CD4-positive, CD25-positive, alpha-beta regulatory T cell (primary cell): ENCODE data around the gene APBB2. TPM values are rescaled to one million over a fixed set of nuclear protein-coding genes. Genes with fewer than 3 reads are reported as not detected.

ENCODE experiments used
- ATAC-seq, 2 donors: fragments of 150-1000 bp; cut with Tn5 transposase; one replicate each; pipeline ENCODE4 v1.10.0; 2021; ENCODE audit warnings: low read depth in 2 of 2, moderate number of reproducible peaks in 2 of 2, moderate library complexity in 1 of 2
- DNase-seq, 3 donors: peaks; one replicate each; pipeline versions ENCODE4 v3.0.0 to v3.0.0-alpha.2; 2012 to 2022; ENCODE audit warnings: mixed read lengths in 1 of 3
- H3K27ac ChIP-seq: one replicate; pipeline ENCODE4 v1.7.0; 2013; ENCODE audit warnings: mild to moderate bottlenecking, low read length; ENCODE audit not compliant: insufficient read depth, poor library complexity, severe bottlenecking
- H3K27me3 ChIP-seq: one replicate; pipeline ENCODE4 v1.7.0; 2013; ENCODE audit warnings: low read length; ENCODE audit not compliant: control insufficient read depth, insufficient read depth
- H3K36me3 ChIP-seq: one replicate; pipeline ENCODE4 v1.7.0; 2013; ENCODE audit warnings: mild to moderate bottlenecking, low read length, moderate library complexity; ENCODE audit not compliant: control insufficient read depth, insufficient read depth
- H3K4me1 ChIP-seq: 2 replicates; pipeline ENCODE4 v1.7.0; 2013; ENCODE audit warnings: mild to moderate bottlenecking, low read length; ENCODE audit not compliant: insufficient read depth, control insufficient read depth, poor library complexity, severe bottlenecking
- H3K4me3 ChIP-seq: one replicate; pipeline ENCODE4 v1.7.0; 2013; ENCODE audit warnings: low read depth, mild to moderate bottlenecking, low read length, moderate library complexity
- H3K9me3 ChIP-seq, 2 experiments: 1 replicate in 1 of 2; 2 replicates in 1 of 2; pipeline ENCODE4 v1.7.0; 2013; ENCODE audit warnings: low read length in 2 of 2, mild to moderate bottlenecking in 1 of 2, moderate library complexity in 1 of 2; ENCODE audit not compliant: control insufficient read depth in 2 of 2
- H3K27ac Mint-ChIP-seq, 3 donors: one replicate each; pipeline ENCODE4 v1.8.0; 2020 to 2022; ENCODE audit warnings: mild to moderate bottlenecking in 3 of 3, mixed read lengths in 3 of 3, moderate library complexity in 2 of 3
- H3K27me3 Mint-ChIP-seq: one replicate; pipeline ENCODE4 v1.8.0; 2022; ENCODE audit warnings: mild to moderate bottlenecking, mixed read lengths
- H3K36me3 Mint-ChIP-seq: one replicate; pipeline ENCODE4 v1.8.0; 2020; ENCODE audit warnings: mixed read lengths
- H3K4me1 Mint-ChIP-seq, 4 donors: one replicate each; pipeline ENCODE4 v1.8.0; 2020 to 2022; ENCODE audit warnings: mixed read lengths in 4 of 4, mild to moderate bottlenecking in 1 of 4
- H3K4me3 Mint-ChIP-seq, 4 donors: one replicate each; pipeline ENCODE4 v1.8.0; 2020 to 2022; ENCODE audit warnings: mild to moderate bottlenecking in 4 of 4, mixed read lengths in 4 of 4, moderate library complexity in 3 of 4
- H3K9me3 Mint-ChIP-seq, 7 donors: one replicate each; pipeline ENCODE4 v1.8.0; 2020 to 2022; ENCODE audit warnings: mixed read lengths in 7 of 7, mild to moderate bottlenecking in 3 of 7, moderate library complexity in 2 of 7
- polyA plus RNA-seq, 4 donors: library from polyadenylated mRNA; unstranded; fragments of 300-500 nt; fragmentation: Illumina TruSeq; gene quantifications; one replicate each; pipeline ENCODE4 v1.2.3, GENCODE V29; 2021
- total RNA-seq: library from RNA; stranded (reverse); gene quantifications from one replicate; pipeline ENCODE4 v1.2.3, GENCODE V29; 2022

APBB2 gene
- total and polyA plus RNA-seq, 5 donors from 2014 or later, result not detected

DNA sequence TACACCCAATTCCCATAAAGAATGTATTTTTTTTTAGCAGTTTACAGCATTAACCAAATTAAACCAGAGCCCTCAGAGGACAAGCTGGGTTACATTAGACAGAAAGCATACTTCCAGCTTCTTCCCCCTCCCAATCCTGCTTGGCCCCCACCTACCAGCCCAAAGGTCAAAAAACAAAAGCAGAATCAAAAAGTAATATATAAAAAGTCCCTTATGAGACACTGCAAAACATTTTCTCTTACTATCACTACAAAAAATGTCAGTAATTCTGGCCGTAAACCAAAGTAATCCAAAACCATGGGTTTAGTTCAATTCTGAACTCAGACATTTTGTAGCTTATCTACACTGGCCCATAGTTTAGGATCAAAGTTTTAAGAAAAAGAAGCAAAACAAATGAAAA, 38.0 kb downstream of the APBB2 start:
- no peaks in the 10 kb centered on the region for H3K4me1 Mint-ChIP-seq
- Histone ChIP-seq H3K27ac (no peak overlapping the region), H3K27me3 (peaks cover 3% of the 10 kb centered on the region), H3K36me3 (no peaks in the 10 kb centered on the region), H3K4me3 (no peak overlapping the region), H3K4me1 (no peaks in the 10 kb centered on the region), H3K9me3 (no peaks in the 10 kb centered on the region)
- no peaks in the 10 kb centered on the region for H3K36me3 Mint-ChIP-seq
- H3K4me3 Mint-ChIP-seq, result no peak overlapping the region
- peaks cover 0 to 7% (median 0%) of the 10 kb centered on the region in 7 donors for H3K9me3 Mint-ChIP-seq
- DNase-seq, result no peak
- ATAC-seq, result no peak
- H3K27ac Mint-ChIP-seq, result no peak overlapping the region
- no peaks in the 10 kb centered on the region for H3K27me3 Mint-ChIP-seq

DNA sequence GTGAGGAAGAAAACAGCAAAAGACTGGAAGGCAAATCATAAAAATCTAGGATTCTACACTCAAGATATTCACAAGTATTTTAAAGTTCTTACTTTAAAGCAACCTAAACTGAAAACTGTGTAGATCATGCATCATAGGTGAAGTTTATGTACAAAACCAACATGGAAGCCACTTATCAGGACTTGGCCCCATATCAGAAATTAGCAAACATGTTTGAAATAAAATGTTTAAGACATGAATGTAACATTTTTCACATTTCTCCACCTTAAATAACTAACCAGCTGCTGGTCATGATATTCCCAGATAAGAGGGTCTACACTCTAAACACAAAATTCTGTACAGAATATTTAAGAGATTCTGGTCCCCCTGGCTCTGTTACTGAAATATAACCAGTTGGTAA, 38.5 kb downstream of the APBB2 start:
- no peaks in the 10 kb centered on the region for H3K36me3 ChIP-seq
- H3K4me1 ChIP-seq, result no peaks in the 10 kb centered on the region
- no peak overlapping the region for H3K4me3 ChIP-seq
- no peaks in the 10 kb centered on the region for H3K27me3 Mint-ChIP-seq
- H3K27ac Mint-ChIP-seq, result no peak overlapping the region
- peaks cover 3% of the 10 kb centered on the region for H3K27me3 ChIP-seq
- H3K4me1 Mint-ChIP-seq, result no peaks in the 10 kb centered on the region
- no peak for ATAC-seq
- H3K36me3 Mint-ChIP-seq, result no peaks in the 10 kb centered on the region
- no peak for DNase-seq
- no peak overlapping the region for H3K4me3 Mint-ChIP-seq
- H3K9me3 ChIP-seq, result no peaks in the 10 kb centered on the region
- no peak overlapping the region for H3K27ac ChIP-seq
- peaks cover 0 to 7% (median 0%) of the 10 kb centered on the region in 7 donors for H3K9me3 Mint-ChIP-seq

DNA sequence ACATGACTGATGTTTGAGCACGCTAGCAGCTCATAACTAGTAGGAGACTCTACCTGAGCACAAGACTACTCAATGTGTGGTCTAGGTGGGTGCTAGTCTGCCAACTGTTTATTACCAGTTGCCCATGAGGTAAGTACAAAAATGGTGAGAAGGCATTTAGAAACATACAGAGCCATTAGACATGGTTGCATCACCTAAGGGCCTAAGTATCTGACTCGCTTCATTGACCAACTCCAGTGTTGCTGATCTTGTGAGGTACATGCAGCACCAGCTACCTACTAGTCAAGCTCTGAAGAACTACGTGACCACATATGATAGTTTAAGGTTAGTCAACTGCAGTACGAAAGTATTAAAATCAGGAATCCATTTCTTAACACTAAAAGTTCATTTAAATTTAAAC, 39.9 kb downstream of the APBB2 start:
- Mint-ChIP-seq H3K27ac (no peak overlapping the region), H3K4me1 (no peaks in the 10 kb centered on the region), H3K4me3 (no peak overlapping the region), H3K9me3 (peaks cover 0 to 4% (median 0%) of the 10 kb centered on the region in 7 donors), H3K27me3 (no peaks in the 10 kb centered on the region), H3K36me3 (no peaks in the 10 kb centered on the region)
- Histone ChIP-seq H3K27ac (no peak overlapping the region), H3K9me3 (no peaks in the 10 kb centered on the region), H3K4me3 (no peak overlapping the region), H3K4me1 (no peaks in the 10 kb centered on the region), H3K36me3 (no peaks in the 10 kb centered on the region), H3K27me3 (peaks cover 3% of the 10 kb centered on the region)
- ATAC-seq (no peak), DNase-seq (no peak)

DNA sequence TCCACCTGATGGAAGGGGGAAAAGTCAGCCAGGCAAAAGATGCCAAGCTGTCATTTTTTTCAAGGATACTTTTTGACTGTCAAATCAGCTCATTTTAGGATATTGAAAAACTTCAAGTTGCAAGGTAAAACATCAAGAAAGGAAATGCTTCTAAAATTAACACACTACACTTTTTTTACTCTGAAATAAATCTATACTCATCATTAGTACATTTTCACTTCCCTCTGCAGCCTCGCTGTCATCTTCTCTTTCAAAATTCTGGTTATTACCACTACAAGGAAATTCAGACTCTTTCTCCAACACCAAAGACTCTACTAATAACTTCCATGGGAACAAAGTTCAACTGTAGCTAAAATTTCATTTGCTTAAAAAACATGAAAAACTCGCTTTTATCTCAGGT, 41.6 kb downstream of the APBB2 start:
- H3K36me3 ChIP-seq, result no peaks in the 10 kb centered on the region
- no peaks in the 10 kb centered on the region for H3K27me3 Mint-ChIP-seq
- no peaks in the 10 kb centered on the region for H3K4me1 Mint-ChIP-seq
- H3K27me3 ChIP-seq, result peaks cover 3% of the 10 kb centered on the region
- H3K4me3 Mint-ChIP-seq, result no peak overlapping the region
- H3K9me3 Mint-ChIP-seq, result peaks cover 0 to 3% (median 0%) of the 10 kb centered on the region in 7 donors
- no peaks in the 10 kb centered on the region for H3K4me1 ChIP-seq
- no peaks in the 10 kb centered on the region for H3K9me3 ChIP-seq
- ATAC-seq (no peak), DNase-seq (no peak)
- no peak overlapping the region for H3K4me3 ChIP-seq
- H3K27ac ChIP-seq, result no peak overlapping the region
- no peaks in the 10 kb centered on the region for H3K36me3 Mint-ChIP-seq
- no peak overlapping the region for H3K27ac Mint-ChIP-seq

DNA sequence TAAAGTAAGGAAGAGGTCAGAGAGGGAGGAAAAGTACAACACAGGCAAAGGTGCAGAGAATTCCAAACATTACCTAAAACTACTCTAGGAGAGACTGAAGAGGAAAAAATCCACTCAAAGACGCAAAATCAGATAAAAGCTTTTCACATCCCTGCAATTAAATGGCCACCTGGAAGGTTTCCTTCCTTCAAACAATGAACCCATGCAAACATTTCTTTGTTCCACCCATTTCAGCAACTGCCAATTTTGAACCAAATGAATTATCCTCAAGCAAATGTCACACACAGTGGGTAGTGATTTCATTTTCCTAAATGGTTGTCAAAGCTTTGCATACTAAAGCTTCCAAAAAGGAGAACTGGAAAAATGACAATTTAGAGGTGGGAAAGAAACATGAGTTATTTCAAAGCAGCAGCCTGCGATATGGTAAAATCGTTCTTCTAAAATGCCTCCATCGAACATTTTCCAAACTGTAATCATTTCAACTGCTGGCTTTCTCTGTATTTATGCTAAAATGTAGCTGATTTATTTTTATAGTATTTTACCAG, 45.0 kb downstream of the APBB2 start:
- Mint-ChIP-seq H3K36me3 (no peaks in the 10 kb centered on the region), H3K9me3 (peaks cover 0 to 3% (median 0%) of the 10 kb centered on the region in 7 donors), H3K4me3 (no peak overlapping the region), H3K4me1 (no peaks in the 10 kb centered on the region), H3K27me3 (no peaks in the 10 kb centered on the region), H3K27ac (no peak overlapping the region)
- DNase-seq (no peak), ATAC-seq (no peak)
- Histone ChIP-seq H3K27me3 (peaks cover under 1% of the 10 kb centered on the region), H3K36me3 (no peaks in the 10 kb centered on the region), H3K4me3 (no peak overlapping the region), H3K9me3 (no peaks in the 10 kb centered on the region), H3K4me1 (no peaks in the 10 kb centered on the region), H3K27ac (no peak overlapping the region)

DNA sequence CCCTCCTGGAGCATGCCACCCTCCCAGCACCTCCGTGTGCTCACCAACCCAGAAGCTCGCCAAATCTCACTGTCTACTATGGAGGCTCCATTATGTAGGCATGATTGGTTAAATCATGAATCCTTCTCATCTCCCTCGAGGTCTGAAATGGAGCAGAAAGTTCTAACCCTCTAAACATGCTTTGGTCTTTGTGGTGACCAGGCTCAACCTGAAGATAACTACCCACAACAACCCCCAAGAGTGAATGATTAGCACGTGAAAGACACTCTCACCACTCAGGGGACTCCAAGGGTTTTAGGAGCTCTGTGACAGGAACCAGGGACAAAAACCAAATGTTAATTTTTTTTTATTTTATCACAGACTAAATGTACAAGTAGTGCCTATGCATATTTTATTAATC, 47.2 kb downstream of the APBB2 start:
- DNase-seq (no peak), ATAC-seq (no peak)
- no peak overlapping the region for H3K27ac ChIP-seq
- H3K27ac Mint-ChIP-seq, result no peak overlapping the region
- H3K27me3 Mint-ChIP-seq, result no peaks in the 10 kb centered on the region
- no peak overlapping the region for H3K4me3 Mint-ChIP-seq
- no peaks in the 10 kb centered on the region for H3K4me1 ChIP-seq
- no peaks in the 10 kb centered on the region for H3K9me3 ChIP-seq
- H3K4me1 Mint-ChIP-seq, result no peaks in the 10 kb centered on the region
- no peaks in the 10 kb centered on the region for H3K36me3 ChIP-seq
- H3K27me3 ChIP-seq, result no peaks in the 10 kb centered on the region
- H3K9me3 Mint-ChIP-seq, result peaks cover 0 to 2% (median 0%) of the 10 kb centered on the region in 7 donors
- H3K4me3 ChIP-seq, result no peak overlapping the region
- H3K36me3 Mint-ChIP-seq, result no peaks in the 10 kb centered on the region

DNA sequence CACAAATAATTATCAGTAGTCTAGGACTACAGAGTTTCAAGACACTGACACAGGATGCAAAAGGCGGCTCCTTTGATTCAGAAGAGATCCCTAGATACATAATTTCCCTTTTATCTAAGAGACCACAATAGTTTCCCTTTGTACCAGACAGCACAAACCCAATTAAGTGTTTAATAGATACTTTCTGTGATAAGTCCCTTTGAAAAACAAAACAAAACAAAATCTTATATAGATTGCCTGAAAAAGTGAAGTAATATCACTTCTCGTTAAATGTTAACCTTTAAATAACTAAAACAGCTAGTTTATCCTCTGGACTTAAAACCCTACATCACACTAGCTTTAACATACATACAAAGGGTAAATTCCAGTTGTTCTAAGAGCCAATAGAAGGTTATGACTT, 49.9 kb downstream of the APBB2 start:
- Histone ChIP-seq H3K9me3 (no peaks in the 10 kb centered on the region), H3K4me1 (no peaks in the 10 kb centered on the region), H3K4me3 (no peak overlapping the region), H3K27me3 (no peaks in the 10 kb centered on the region), H3K27ac (no peak overlapping the region), H3K36me3 (no peaks in the 10 kb centered on the region)
- Mint-ChIP-seq H3K36me3 (no peaks in the 10 kb centered on the region), H3K9me3 (peaks cover 0 to 1% (median 0%) of the 10 kb centered on the region in 7 donors), H3K27ac (no peak overlapping the region), H3K27me3 (peaks cover 5% of the 10 kb centered on the region), H3K4me3 (no peak overlapping the region), H3K4me1 (no peaks in the 10 kb centered on the region)
- ATAC-seq (no peak), DNase-seq (no peak)

DNA sequence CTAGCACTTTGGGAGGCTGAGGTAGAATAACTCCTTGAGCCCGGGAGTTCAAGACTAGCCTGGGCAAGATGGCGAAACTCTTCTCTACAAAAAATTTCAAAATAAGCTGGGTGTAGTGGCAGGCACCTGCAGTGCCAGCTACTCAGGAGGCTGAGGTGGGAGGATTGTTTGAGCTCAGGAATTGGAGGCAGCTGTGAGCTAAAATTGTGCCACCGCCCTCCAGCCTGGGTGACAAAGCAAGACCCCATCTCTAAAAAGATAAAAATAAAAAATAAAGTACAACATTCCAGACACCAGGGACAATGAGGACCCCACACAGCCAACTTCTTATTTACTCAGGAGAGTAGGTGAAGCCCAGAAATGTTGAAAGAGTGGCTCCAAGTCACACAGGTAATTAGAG, 53.0 kb downstream of the APBB2 start:
- Histone ChIP-seq H3K27ac (no peak overlapping the region), H3K36me3 (no peaks in the 10 kb centered on the region), H3K27me3 (no peaks in the 10 kb centered on the region), H3K4me1 (no peaks in the 10 kb centered on the region), H3K4me3 (no peak overlapping the region), H3K9me3 (no peaks in the 10 kb centered on the region)
- H3K4me1 Mint-ChIP-seq, result no peaks in the 10 kb centered on the region
- peaks cover 0 to 1% (median 0%) of the 10 kb centered on the region in 7 donors for H3K9me3 Mint-ChIP-seq
- H3K4me3 Mint-ChIP-seq, result no peak overlapping the region
- H3K27me3 Mint-ChIP-seq, result peaks cover 5% of the 10 kb centered on the region
- DNase-seq (no peak), ATAC-seq (no peak)
- no peak overlapping the region for H3K27ac Mint-ChIP-seq
- no peaks in the 10 kb centered on the region for H3K36me3 Mint-ChIP-seq
